Upper lobe of left lung (tissue), 6 donors: ENCODE measurements around the gene CYBC1. TPM values are rescaled to one million over a fixed set of nuclear protein-coding genes. Genes with fewer than 3 reads are reported as not detected.

Source experiments
- ATAC-seq, 2 donors: fragments of 200-7000 bp; cut with Tn5 transposase; one replicate each; pipeline ENCODE4 v1.9.1; 2022; ENCODE audit warnings: mild to moderate bottlenecking in 2 of 2, moderate library complexity in 2 of 2; ENCODE audit not compliant: low FRiP score in 2 of 2
- DNase-seq, 2 donors: peaks; one replicate each; pipeline ENCODE4 v3.0.0-alpha.2; 2019 to 2020
- H3K27ac ChIP-seq, 4 donors: fragments of 200-600 bp; sonication (generic); one replicate each; pipeline ENCODE4 v1.5.1; 2016 to 2019
- H3K27me3 ChIP-seq, 4 donors: fragments of 200-600 bp; sonication (generic); one replicate each; pipeline ENCODE4 v1.5.1; 2017 to 2019
- H3K36me3 ChIP-seq, 4 donors: fragments of 200-600 bp; sonication (generic); one replicate each; pipeline ENCODE4 v1.5.1; 2016 to 2019
- H3K4me1 ChIP-seq, 4 donors: fragments of 200-600 bp; sonication (generic); one replicate each; pipeline ENCODE4 v1.5.1; 2018 to 2019
- H3K4me3 ChIP-seq, 4 donors: fragments of 200-600 bp; sonication (generic); one replicate each; pipeline ENCODE4 v1.5.1; 2017 to 2019; ENCODE audit warnings: mild to moderate bottlenecking in 2 of 4, moderate library complexity in 1 of 4
- H3K9me3 ChIP-seq, 4 donors: fragments of 200-600 bp; sonication (generic); one replicate each; pipeline ENCODE4 v1.5.1; 2018 to 2019
- EP300 ChIP-seq, 4 donors: sonication (generic); formaldehyde crosslinking; IDR thresholded peaks; one replicate each; pipeline ENCODE4 v1.5.1; 2017; ENCODE audit warnings: antibody characterized with exemption in 4 of 4, control low read depth in 2 of 4
- POLR2A ChIP-seq, 4 donors: fragments of 450-650 bp; IDR thresholded peaks; one replicate each; pipeline ENCODE4 v1.5.1; 2016 to 2017; ENCODE audit warnings: antibody characterized with exemption in 4 of 4, mild to moderate bottlenecking in 2 of 4
- POLR2AphosphoS5 ChIP-seq, 2 donors: sonication (generic); formaldehyde crosslinking; IDR thresholded peaks; one replicate each; pipeline ENCODE4 v1.5.1; 2017; ENCODE audit warnings: antibody characterized with exemption in 2 of 2
- WGBS, 2 donors: methylation state at CpG; one replicate each; pipeline ENCODE4 v1.1.5; 2017 to 2018; 5-methylcytosine and 5-hydroxymethylcytosine counted together
- total RNA-seq, 6 donors: library from RNA; depleted of rRNA in 4 of 6; stranded (reverse); fragments of >200 nt in 4 of 6; gene quantifications; one replicate each; pipeline versions ENCODE4 v1.1.0 to v1.2.1, GENCODE V29; 2016 to 2021
- TF ChIP-seq, protein P1 (sequence below), 6 experiments: fragments of 450-650 bp in 4 of 6; fragments of 200-600 bp in 2 of 6; sonication (generic) in 2 of 6; IDR thresholded peaks; one replicate each; pipeline ENCODE4 v1.5.1; 2016 to 2019; ENCODE audit warnings: antibody characterized with exemption in 6 of 6
- donor health status: DM: no; HTN: no; CAD: no; lungs with moderate emphysema.
- donor health status: DM: no; HTN: yes; CAD: no; lungs with severe emphysema.

The CYBC1 gene
- total RNA-seq, 6 donors from 2014 or later = 74.9 to 193 (median 108) TPM

DNA sequence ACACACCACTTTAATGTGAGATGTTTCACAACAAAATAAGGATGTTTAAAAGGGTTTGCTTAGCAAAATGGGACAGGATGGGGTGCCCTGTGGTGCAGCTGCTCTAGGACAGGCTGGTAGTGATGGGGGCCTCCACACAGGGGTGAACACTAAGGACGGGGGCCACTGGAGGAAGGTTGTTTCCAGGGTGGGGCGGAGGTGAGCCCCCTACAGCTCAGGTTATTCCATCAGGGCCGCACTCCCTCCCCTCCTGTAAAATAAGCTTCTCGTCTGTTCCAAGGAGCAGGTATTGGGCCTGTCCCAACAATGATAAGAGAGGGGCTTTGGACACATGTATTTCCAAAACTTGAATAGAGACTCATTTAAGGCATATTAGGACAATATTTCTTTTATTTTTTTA is 34.3 kb downstream of the CYBC1 start:
- 91 to 98% methylated on average over 4 of the region's 4 CpGs for WGBS, 2 donors
- ATAC-seq (no peak), DNase-seq (no peak)
- Histone ChIP-seq H3K27ac (no peak overlapping the region), H3K4me1 (peaks cover 19 to 26% (median 23%) of the 10 kb centered on the region in 4 donors), H3K4me3 (no peak overlapping the region), H3K36me3 (peaks cover 0 to 22% (median 0%) of the 10 kb centered on the region in 4 donors), H3K9me3 (no peaks in the 10 kb centered on the region), H3K27me3 (no peaks in the 10 kb centered on the region)
- TF ChIP-seq POLR2A (IDR thresholded peaks at IDR 0.05) = no peak
- no peak for TF ChIP-seq POLR2AphosphoS5 (IDR thresholded peaks at IDR 0.05)
- TF ChIP-seq EP300 (IDR thresholded peaks at IDR 0.05) = no peak
- TF ChIP-seq, protein P1, sequence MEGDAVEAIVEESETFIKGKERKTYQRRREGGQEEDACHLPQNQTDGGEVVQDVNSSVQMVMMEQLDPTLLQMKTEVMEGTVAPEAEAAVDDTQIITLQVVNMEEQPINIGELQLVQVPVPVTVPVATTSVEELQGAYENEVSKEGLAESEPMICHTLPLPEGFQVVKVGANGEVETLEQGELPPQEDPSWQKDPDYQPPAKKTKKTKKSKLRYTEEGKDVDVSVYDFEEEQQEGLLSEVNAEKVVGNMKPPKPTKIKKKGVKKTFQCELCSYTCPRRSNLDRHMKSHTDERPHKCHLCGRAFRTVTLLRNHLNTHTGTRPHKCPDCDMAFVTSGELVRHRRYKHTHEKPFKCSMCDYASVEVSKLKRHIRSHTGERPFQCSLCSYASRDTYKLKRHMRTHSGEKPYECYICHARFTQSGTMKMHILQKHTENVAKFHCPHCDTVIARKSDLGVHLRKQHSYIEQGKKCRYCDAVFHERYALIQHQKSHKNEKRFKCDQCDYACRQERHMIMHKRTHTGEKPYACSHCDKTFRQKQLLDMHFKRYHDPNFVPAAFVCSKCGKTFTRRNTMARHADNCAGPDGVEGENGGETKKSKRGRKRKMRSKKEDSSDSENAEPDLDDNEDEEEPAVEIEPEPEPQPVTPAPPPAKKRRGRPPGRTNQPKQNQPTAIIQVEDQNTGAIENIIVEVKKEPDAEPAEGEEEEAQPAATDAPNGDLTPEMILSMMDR (IDR thresholded peaks at IDR 0.05) = no peak

DNA sequence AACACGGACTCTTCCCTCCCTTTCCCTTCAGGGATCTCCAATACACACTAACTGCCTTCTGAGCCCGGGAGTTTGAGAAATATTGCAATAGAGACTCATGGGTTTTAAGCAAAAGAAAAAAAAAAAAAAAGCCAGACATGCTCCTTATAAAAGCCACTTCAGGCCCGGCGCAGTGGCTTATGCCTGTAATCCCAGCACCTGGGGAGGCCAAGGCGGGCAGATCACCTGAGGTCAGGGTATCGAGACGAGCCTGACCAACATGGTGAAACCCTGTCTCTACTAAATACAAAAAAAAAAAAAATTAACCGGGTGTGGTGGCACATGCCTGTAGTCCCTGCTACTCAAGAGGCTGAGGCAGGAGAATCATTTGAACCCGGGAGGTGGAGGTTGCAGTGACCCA is 34.8 kb downstream of the CYBC1 start:
- ATAC-seq = no peak
- Histone ChIP-seq H3K4me1 (peaks cover 19 to 26% (median 23%) of the 10 kb centered on the region in 4 donors), H3K36me3 (peaks cover 0 to 21% (median 0%) of the 10 kb centered on the region in 4 donors), H3K27ac (no peak overlapping the region), H3K9me3 (no peaks in the 10 kb centered on the region), H3K27me3 (no peaks in the 10 kb centered on the region), H3K4me3 (no peak overlapping the region)
- no peak for TF ChIP-seq POLR2A (IDR thresholded peaks at IDR 0.05)
- TF ChIP-seq, protein P1 (IDR thresholded peaks at IDR 0.05) = no peak
- no peak for TF ChIP-seq POLR2AphosphoS5 (IDR thresholded peaks at IDR 0.05)
- 91 to 92% methylated on average over 9 of the region's 9 CpGs for WGBS, 2 donors
- DNase-seq = no peak

DNA sequence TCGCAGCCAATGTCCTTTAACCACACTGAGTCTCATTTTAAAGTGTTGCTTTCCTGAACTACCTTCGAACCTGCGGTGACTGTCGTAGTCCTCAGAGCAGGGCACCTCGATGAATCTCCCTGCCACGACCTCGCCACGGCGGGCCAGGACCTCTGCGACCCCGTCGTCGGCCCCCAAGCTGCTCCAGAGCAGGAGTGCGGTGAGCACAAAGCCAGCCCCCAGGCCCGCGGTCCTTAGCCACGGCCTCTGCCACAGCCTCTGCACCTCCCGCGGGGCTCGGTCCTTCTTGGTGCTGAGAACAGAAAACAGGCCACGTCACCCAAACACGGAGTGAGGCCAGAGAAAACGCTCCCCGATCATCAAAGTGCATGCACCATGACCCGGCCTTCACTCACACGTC is 35.2 kb downstream of the CYBC1 start:
- Histone ChIP-seq H3K27me3 (no peaks in the 10 kb centered on the region), H3K4me1 (peaks cover 19 to 26% (median 23%) of the 10 kb centered on the region in 4 donors), H3K9me3 (no peaks in the 10 kb centered on the region), H3K36me3 (peaks cover 0 to 17% (median 0%) of the 10 kb centered on the region in 4 donors), H3K4me3 (no peak overlapping the region), H3K27ac (no peak overlapping the region)
- WGBS, 2 donors = 94 to 95% methylated on average over 19 to 26 of the region's 26 CpGs
- TF ChIP-seq POLR2A (IDR thresholded peaks at IDR 0.05) (no peak), POLR2AphosphoS5 (IDR thresholded peaks at IDR 0.05) (no peak), EP300 (IDR thresholded peaks at IDR 0.05) (no peak)
- TF ChIP-seq, protein P1 (IDR thresholded peaks at IDR 0.05) = no peak
- DNase-seq = peak in 1 of 2 donors; percentile 74
- no peak for ATAC-seq

DNA sequence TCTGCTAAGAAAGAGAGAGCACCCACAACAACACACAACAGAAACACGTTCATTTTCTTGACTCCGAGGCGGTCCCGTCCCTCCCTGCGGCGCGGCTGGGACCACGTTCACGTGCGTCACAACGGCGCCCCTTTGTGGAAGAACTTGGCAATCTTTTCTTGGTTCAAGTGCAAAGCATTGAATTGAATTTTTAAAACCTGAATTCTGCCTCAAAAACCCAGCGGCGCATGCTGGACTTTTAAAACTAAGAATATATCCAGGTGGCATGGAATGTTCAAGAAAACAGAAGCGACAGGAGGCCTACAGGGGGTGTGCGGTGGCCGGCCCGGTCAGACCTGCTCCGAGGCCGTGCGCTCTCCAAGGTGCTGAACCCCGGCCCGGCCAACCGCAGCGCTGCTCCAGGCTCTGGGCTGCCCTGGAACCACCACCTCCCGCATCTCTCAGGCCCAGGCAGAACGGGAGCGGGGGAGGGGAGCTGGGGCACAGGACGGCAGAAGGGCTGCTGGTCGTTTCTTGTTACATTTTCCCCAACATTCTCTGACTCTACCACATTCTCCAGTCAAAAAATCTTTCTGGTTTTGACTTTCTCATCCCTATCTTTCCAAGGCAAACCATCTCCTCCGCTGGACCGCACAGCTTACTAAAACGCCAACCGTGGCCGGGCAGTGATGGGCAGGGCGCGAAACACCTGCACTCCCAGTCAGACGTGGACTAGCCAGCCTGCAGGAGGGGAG is 35.8 kb downstream of the CYBC1 start:
- WGBS, 2 donors = 33 to 37% methylated on average over 36 to 37 of the region's 38 CpGs
- Histone ChIP-seq H3K36me3 (peaks cover 0 to 15% (median 1%) of the 10 kb centered on the region in 4 donors), H3K4me1 (peaks cover 15 to 25% (median 20%) of the 10 kb centered on the region in 4 donors), H3K9me3 (no peaks in the 10 kb centered on the region), H3K4me3 (no peak overlapping the region), H3K27ac (no peak overlapping the region), H3K27me3 (no peaks in the 10 kb centered on the region)
- DNase-seq (peak; percentile 65 to 94), ATAC-seq (peak; percentile 78 to 85)
- TF ChIP-seq, protein P1 (IDR thresholded peaks at IDR 0.05) = peak; percentile 45 to 70 (median 51)
- TF ChIP-seq POLR2A (IDR thresholded peaks at IDR 0.05) = peak in 1 of 4 donors; percentile 22
- TF ChIP-seq POLR2AphosphoS5 (IDR thresholded peaks at IDR 0.05) = no peak
- TF ChIP-seq EP300 (IDR thresholded peaks at IDR 0.05) = no peak
